Heart right ventricle (tissue), 16 donors: ENCODE data around the gene LIMCH1. TPM values are rescaled to one million over a fixed set of nuclear protein-coding genes. Genes with fewer than 3 reads are reported as not detected.
"Not testable (repeated sequence)": the region's sequence is repeated elsewhere in the genome, so short reads cannot be mapped to it uniquely, and the experiment has no call there.

Experiments used
- ATAC-seq, 8 donors: fragments of 200-7000 bp; cut with Tn5 transposase; one replicate each; pipeline ENCODE4 v1.9.1; 2020; ENCODE audit warnings: mild to moderate bottlenecking in 8 of 8, moderate library complexity in 8 of 8, moderate number of reproducible peaks in 1 of 8
- DNase-seq, 2 donors: peaks; one replicate each; pipeline ENCODE4 v3.0.0-alpha.2; 2020
- H3K27ac ChIP-seq, 10 donors: fragments of 200-600 bp; sonication (generic) in 2 of 10; one replicate each; pipeline versions ENCODE4 v1.5.0 to v1.8.0; 2020 to 2022; ENCODE audit warnings: mild to moderate bottlenecking in 3 of 10
- H3K27me3 ChIP-seq, 7 donors: fragments of 200-600 bp; one replicate each; pipeline ENCODE4 v1.8.0; 2021 to 2022; ENCODE audit warnings: mild to moderate bottlenecking in 2 of 7
- H3K36me3 ChIP-seq, 9 donors: fragments of 200-600 bp; sonication (generic) in 1 of 9; one replicate each; pipeline versions ENCODE4 v1.5.0 to v1.8.0; 2020 to 2022; ENCODE audit warnings: mild to moderate bottlenecking in 2 of 9
- H3K4me1 ChIP-seq, 9 donors: fragments of 200-600 bp; sonication (generic) in 1 of 9; one replicate each; pipeline versions ENCODE4 v1.5.0 to v1.8.0; 2020 to 2022; ENCODE audit warnings: mild to moderate bottlenecking in 4 of 9
- H3K4me3 ChIP-seq, 10 donors: fragments of 200-600 bp; sonication (generic) in 2 of 10; one replicate each; pipeline versions ENCODE4 v1.5.0 to v1.8.0; 2020 to 2022; ENCODE audit warnings: mild to moderate bottlenecking in 7 of 10, moderate library complexity in 2 of 10
- H3K9me3 ChIP-seq, 11 donors: fragments of 200-600 bp in 10 of 11; sonication (generic) in 2 of 11; one replicate each; pipeline versions ENCODE4 v1.5.0 to v1.8.0; 2013 to 2022; ENCODE audit warnings: mild to moderate bottlenecking in 2 of 11, control low read depth in 1 of 11, moderate library complexity in 1 of 11
- CTCF ChIP-seq, 9 donors: fragments of 200-600 bp; sonication (generic) in 2 of 9; IDR thresholded peaks; one replicate each; pipeline versions ENCODE4 v1.5.0 to v1.8.0; 2021 to 2022; ENCODE audit warnings: antibody characterized with exemption in 9 of 9, mild to moderate bottlenecking in 5 of 9, moderate library complexity in 1 of 9
- WGBS, 2 donors: extraction: QIAGEN DNeasy Blood & Tissue Kit; methylation state at CpG; one replicate each; pipeline ENCODE4 v1.1.7; 2013; ENCODE audit warnings: inconsistent platforms in 1 of 2; 5-methylcytosine and 5-hydroxymethylcytosine counted together
- intact Hi-C, 10 donors: fragments of 100-400 bp; cut with DNase I; formaldehyde crosslinking; loops; one replicate each; pipeline versions ENCODE4 v1.11.1 to v1.14.2; 2022
- long read RNA-seq, 3 donors: library from polyadenylated mRNA; unstranded; transcript quantifications; one replicate each; pipeline ENCODE4 v2.0.0, GENCODE V29; 2020 to 2021
- polyA plus RNA-seq, 2 donors: library from polyadenylated mRNA; stranded (reverse); fragments of 200-250 nt; gene quantifications; one replicate each; pipeline ENCODE4 v1.2.3, GENCODE V29; 2013
- total RNA-seq, 10 donors: library from RNA; stranded (reverse); fragmentation: NEBNext Ultra II Directional in 3 of 10; extraction: Animal tissue kit (Norgen Biotek cat#: 25700) in 3 of 10; gene quantifications; one replicate each; pipeline versions ENCODE4 v1.2.1 to v1.2.4, GENCODE V29; 2021 to 2023
- donor health status: Arrhythmogenic right ventricular cardiomyopathy.
- donor health status: ischemic (EF 13 %, LVEDD 7.1; RV severe dilation, severe dysfunction).
- donor health status: healthy with polysubstance abuse.
- donor health status: DM: no; HTN: yes; CAD: no.
- donor health status: DM: no; HTN: no; CAD: no.
- donor health status: ischemic (EF 25% LVEDD 6.9; RV normal size, moderate dysfunction).
- donor health status: ischemic (EF 25% LVEDD 5.7; RV mildly dilated, moderate dysfunction).
- donor health status: healthy.
- donor health status: DM: yes; HTN: yes; CAD: no.
- donor health status: Ischemic cardiomyopathy.
- donor health status: ischemic (EF 35%, LVEDD 5.7; RV mildly dilated, moderate dysfunction).
- donor health status: nonischemic (EF 11% LVEDD 7.7; RV severe dilation, severe dysfunction).
- donor health status: DM: yes; HTN: yes; CAD: no.
- donor health status: PGD.
- donor health status: ischemic (EF 29% LVEDD 5.4; RV normal size, mild dysfunction).
- donor health status: nonischemic (EF 23%, LVEDD 6.1; RV moderate dilation, normal function).

LIMCH1 gene
- 100 to 1,000 TPM; 242 to 410 (median 304) TPM for total RNA-seq
- polyA plus RNA-seq: 10 to 100 TPM; 28.4 to 56.2 TPM
- long read RNA-seq, donor 1, full-length matches to known transcripts: 25 of 276 reads
- long read RNA-seq, donor 1, partial matches to known transcripts: 114 of 276 reads
- long read RNA-seq, donor 1, other reads (novel, unspliced or antisense): 137 of 276 reads
- long read RNA-seq, donor 2, full-length matches to known transcripts: 36 of 442 reads
- long read RNA-seq, donor 2, partial matches to known transcripts: 190 of 442 reads
- long read RNA-seq, donor 2, other reads (novel, unspliced or antisense): 216 of 442 reads
- long read RNA-seq, donor 3, full-length matches to known transcripts: 29 of 493 reads
- long read RNA-seq, donor 3, partial matches to known transcripts: 270 of 493 reads
- long read RNA-seq, donor 3, other reads (novel, unspliced or antisense): 194 of 493 reads

GRCh38 chr4:41538017-41538733 lies at the start of gene LIMCH1:
Gene LIMCH1, plus strand, starts transcription at chr4:41538157. Its CDS starts 67,839 bp downstream, at chr4:41605996.
- peak; percentile 76 to 93 (median 82) for ATAC-seq
- Histone ChIP-seq H3K9me3 (no peaks in the 10 kb centered on the region), H3K36me3 (no peaks in the 10 kb centered on the region), H3K4me3 (peak within 1 kb of the TSS in 9 of 10 donors; percentile 6 to 47 (median 39)), H3K27me3 (no peaks in the 10 kb centered on the region), H3K27ac (peak within 1 kb of the TSS; percentile 44 to 96 (median 88)), H3K4me1 (peaks cover 11 to 100% (median 94%) of the 10 kb centered on the region in 9 donors)
- TF ChIP-seq CTCF (IDR thresholded peaks at IDR 0.05): no peak
- intact Hi-C loops: loop anchor here in 7 of 10 donors (5.0 to 10.0 kb wide), 9 partner anchors 74 to 253 kb away; no protein-coding TSS in a partner anchor
- DNase-seq: peak; percentile 64 to 82
- WGBS, 2 donors: 17 to 18% methylated on average over 9 of the region's 9 CpGs

- intact Hi-C loops, H3K9me3 ChIP-seq, H3K27ac ChIP-seq, DNase-seq, H3K27me3 ChIP-seq, H3K4me1 ChIP-seq, H3K4me3 ChIP-seq: not testable (repeated sequence)
- ATAC-seq: peak in 1 of 8 donors; percentile 26
- 95 to 98% methylated on average over 27 to 28 of the region's 28 CpGs for WGBS, 2 donors
- H3K36me3 ChIP-seq: peaks cover 0 to 19% (median 0%) of the 10 kb centered on the region in 9 donors
Observed at GRCh38 chr4:41491081-41491576, 46.8 kb upstream of the LIMCH1 start.

GRCh38 chr4:41496977-41497376 lies 41.0 kb upstream of the LIMCH1 start:
- H3K4me3 ChIP-seq: no peak overlapping the region
- H3K9me3 ChIP-seq: no peaks in the 10 kb centered on the region
- no peaks in the 10 kb centered on the region for H3K27me3 ChIP-seq
- TF ChIP-seq CTCF (IDR thresholded peaks at IDR 0.05): no peak
- intact Hi-C loops: no loop called here
- no peak overlapping the region for H3K27ac ChIP-seq
- ATAC-seq (no peak), DNase-seq (no peak)
- H3K36me3 ChIP-seq: peaks cover 0 to 45% (median 0%) of the 10 kb centered on the region in 9 donors
- peaks cover 0 to 7% (median 0%) of the 10 kb centered on the region in 9 donors for H3K4me1 ChIP-seq

- H3K4me1 ChIP-seq: peaks cover 0 to 7% (median 0%) of the 10 kb centered on the region in 9 donors
- TF ChIP-seq CTCF (IDR thresholded peaks at IDR 0.05): no peak
- WGBS, 2 donors: 95 to 97% methylated on average over 4 of the region's 4 CpGs
- H3K9me3 ChIP-seq: no peaks in the 10 kb centered on the region
- no peak for ATAC-seq
- intact Hi-C loops: no loop called here
- peaks cover 0 to 47% (median 0%) of the 10 kb centered on the region in 9 donors for H3K36me3 ChIP-seq
- no peak for DNase-seq
- no peak overlapping the region for H3K27ac ChIP-seq
- H3K4me3 ChIP-seq: no peak overlapping the region
- no peaks in the 10 kb centered on the region for H3K27me3 ChIP-seq
Observed at GRCh38 chr4:41498177-41498576, 39.8 kb upstream of the LIMCH1 start.
